ENCODE data around the gene FLOT1. TPM values are rescaled to one million over a fixed set of nuclear protein-coding genes. Genes with fewer than 3 reads are reported as not detected.

Gene FLOT1
- total and polyA plus RNA-seq, 2 of the 13 experiments (the other 11 are each of a cell fraction or from before 2014, with no cell fraction given): 82.3 to 130 TPM

DNA sequence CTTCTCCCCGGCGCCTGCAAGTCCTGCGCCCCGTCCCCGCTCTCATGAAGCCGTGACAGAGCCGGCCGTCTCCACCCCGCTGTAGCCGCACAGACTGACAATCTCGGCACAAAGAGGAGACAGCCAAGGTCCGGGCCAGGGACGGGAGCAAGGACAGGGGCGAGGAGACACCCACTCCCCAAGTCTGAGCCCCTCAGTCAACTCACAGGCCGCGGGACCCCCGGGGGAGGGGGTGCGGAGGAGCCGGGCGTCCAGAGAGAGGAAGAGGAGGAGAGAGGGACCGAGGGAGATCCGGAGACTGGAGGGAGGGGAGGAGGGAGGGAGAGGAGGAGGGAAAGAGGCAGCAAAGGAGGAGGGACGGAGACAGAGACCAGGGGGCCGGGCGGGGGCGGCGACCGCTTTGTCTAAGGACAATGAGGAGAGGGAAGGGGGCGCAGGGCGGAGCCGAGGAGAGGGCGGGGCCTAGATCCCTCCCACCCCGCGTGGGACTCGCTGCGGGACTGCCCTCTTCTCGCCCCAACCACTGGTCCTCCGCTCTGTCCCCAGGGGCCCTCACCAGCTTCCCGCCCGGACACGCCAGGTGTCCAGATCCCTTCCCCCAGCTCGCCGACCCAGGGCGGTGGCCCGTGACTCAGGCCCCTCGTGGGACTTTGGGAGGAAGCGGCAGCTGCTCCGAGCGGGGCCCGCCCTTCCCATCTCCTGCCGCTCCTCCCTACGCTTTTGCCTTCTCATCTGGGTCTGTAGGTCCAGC, 55.4 kb downstream of the FLOT1 start (continued):
- TF ChIP-seq, protein P1, sequence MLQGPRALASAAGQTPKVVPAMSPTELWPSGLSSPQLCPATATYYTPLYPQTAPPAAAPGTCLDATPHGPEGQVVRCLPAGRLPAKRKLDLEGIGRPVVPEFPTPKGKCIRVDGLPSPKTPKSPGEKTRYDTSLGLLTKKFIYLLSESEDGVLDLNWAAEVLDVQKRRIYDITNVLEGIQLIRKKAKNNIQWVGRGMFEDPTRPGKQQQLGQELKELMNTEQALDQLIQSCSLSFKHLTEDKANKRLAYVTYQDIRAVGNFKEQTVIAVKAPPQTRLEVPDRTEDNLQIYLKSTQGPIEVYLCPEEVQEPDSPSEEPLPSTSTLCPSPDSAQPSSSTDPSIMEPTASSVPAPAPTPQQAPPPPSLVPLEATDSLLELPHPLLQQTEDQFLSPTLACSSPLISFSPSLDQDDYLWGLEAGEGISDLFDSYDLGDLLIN (CRISPR knock-in tag; IDR thresholded peaks at IDR 0.05; ENCODE audit: borderline replicate concordance): no peak
- no peak for TF ChIP-seq ZNF136 (CRISPR knock-in tag; IDR thresholded peaks at IDR 0.05; ENCODE audit: low read depth)
- TF ChIP-seq ZNF83 (CRISPR knock-in tag; IDR thresholded peaks at IDR 0.05; ENCODE audit: borderline replicate concordance): no peak
- no peak for TF ChIP-seq EZH2 (conservative IDR thresholded peaks at IDR 0.05; ENCODE audit: low read depth, low read length)
- no peak for TF ChIP-seq ETV6 (CRISPR knock-in tag; conservative IDR thresholded peaks at IDR 0.05)
- TF ChIP-seq, protein P2, sequence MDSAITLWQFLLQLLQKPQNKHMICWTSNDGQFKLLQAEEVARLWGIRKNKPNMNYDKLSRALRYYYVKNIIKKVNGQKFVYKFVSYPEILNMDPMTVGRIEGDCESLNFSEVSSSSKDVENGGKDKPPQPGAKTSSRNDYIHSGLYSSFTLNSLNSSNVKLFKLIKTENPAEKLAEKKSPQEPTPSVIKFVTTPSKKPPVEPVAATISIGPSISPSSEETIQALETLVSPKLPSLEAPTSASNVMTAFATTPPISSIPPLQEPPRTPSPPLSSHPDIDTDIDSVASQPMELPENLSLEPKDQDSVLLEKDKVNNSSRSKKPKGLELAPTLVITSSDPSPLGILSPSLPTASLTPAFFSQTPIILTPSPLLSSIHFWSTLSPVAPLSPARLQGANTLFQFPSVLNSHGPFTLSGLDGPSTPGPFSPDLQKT (CRISPR knock-in tag; IDR thresholded peaks at IDR 0.05; ENCODE audit: borderline replicate concordance): no peak
- TF ChIP-seq CEBPZ (IDR thresholded peaks at IDR 0.05; ENCODE audit: low read length): no peak
- TF ChIP-seq ZNF629 (CRISPR knock-in tag; conservative IDR thresholded peaks at IDR 0.05): no peak
- peak; percentile 45 for TF ChIP-seq MXD4 (CRISPR knock-in tag; IDR thresholded peaks at IDR 0.05)
- peak; percentile 78; the same call in 1 of the 2 replicates for TF ChIP-seq SNAI1 (CRISPR knock-in tag; IDR thresholded peaks at IDR 0.05; ENCODE audit: borderline replicate concordance)
- TF ChIP-seq IKZF1 (IDR thresholded peaks at IDR 0.05): no peak
- peak; percentile 35; the same call in 1 of the 2 replicates for TF ChIP-seq KAT7 (CRISPR knock-in tag; IDR thresholded peaks at IDR 0.05; ENCODE audit: borderline replicate concordance)
- TF ChIP-seq ZNF446 (CRISPR knock-in tag; IDR thresholded peaks at IDR 0.05): no peak
- TF ChIP-seq BRCA1 (CRISPR knock-in tag; IDR thresholded peaks at IDR 0.05): no peak
- no peak for TF ChIP-seq ZNF101 (CRISPR knock-in tag; IDR thresholded peaks at IDR 0.05; ENCODE audit: borderline replicate concordance, low read depth)
- TF ChIP-seq SIX1 (CRISPR knock-in tag; IDR thresholded peaks at IDR 0.05; ENCODE audit: borderline replicate concordance): no peak
- TF ChIP-seq BATF2 (CRISPR knock-in tag; IDR thresholded peaks at IDR 0.05): no peak
- peak; percentile 43; the same call in 1 of the 2 replicates for TF ChIP-seq ZFP91 (CRISPR knock-in tag; IDR thresholded peaks at IDR 0.05; ENCODE audit: borderline replicate concordance)
- no peak for TF ChIP-seq TERF1 (CRISPR knock-in tag; IDR thresholded peaks at IDR 0.05)
- TF ChIP-seq CCAR2 (optimal IDR thresholded peaks at IDR 0.05; ENCODE audit: low read depth, low read length): no peak
